DMS 273 (cell line): ENCODE results near the gene SNX32.
"Not testable (repeated sequence)": the region's sequence is repeated elsewhere in the genome, so short reads cannot be mapped to it uniquely, and the experiment has no call there.

Experiments used
- DNase-seq: peaks from one replicate; lab custom pipeline; 2025; ENCODE audit not compliant: unreplicated experiment; lab: John Stamatoyannopoulos, UW

The SNX32 gene

DNA sequence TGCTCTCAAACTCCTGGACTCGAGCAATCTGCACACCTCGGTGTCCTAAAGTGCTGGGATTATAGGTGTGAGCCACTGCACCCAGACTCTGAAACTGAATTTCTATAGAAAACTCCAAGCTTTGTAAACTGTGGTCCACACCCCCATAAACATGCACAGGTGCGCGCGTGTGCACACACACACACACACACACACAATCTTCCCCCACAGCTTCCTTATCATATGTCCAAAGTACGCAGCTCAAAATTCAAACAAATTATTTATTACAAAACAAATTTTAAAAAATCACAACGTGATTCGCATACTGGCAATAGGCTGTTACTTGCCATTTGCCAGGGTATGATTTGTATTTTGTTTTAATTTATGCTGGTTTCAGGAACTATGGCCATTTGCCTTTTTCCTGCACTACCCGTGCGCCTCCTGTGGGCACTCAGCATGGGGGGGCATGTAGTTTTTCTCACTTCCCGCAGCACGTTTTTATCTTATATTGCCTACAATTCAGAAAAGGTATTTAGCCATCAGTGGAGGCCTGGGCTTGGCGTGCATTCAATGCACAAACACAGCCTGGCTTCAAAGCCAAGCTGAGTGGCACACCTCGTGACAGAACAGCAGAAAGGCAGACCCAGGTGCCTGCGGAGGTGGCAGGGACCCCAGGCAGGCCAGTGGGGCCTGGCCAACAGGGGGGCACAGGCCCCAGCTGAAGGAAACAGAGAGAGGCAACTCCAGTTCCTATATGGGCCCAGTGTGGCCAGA, 10.8 kb upstream of the SNX32 start:
- DNase-seq, result no peak

DNA sequence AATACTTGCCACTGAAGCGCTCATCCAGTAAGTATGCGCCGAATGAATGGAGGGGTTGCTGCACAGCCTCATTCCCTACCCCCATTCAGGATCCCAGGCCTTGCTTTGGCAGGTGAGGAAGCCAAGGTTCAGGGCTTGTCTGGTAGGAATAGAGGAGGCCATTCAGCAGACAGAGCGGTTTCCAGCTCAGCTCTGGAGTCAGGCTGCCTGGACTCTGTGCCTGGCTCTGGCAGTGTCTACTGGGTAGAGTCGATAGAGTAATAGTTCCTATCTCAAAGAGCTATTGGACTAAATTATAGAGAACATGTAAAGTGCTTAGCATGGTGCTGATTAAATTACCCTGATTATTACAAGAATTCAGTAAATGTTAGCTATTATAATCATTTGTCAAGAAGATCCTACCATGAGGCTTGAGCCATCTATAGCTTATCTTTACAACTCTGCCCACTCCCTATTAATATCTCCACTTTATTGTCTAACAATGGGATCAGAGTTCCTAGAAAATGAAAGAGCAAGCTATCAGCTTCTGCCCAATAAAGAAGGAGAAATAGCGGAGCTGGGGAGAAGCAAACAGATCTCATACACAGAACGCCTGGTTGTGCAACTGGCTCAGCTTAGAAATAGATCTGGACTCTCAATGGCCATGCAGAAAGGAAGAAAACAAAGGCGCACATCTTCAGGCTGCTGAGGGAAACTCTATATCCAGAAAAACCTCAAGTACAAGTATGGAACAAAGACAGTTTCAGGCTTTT, 6.6 kb upstream of the SNX32 start:
- no peak for DNase-seq

DNA sequence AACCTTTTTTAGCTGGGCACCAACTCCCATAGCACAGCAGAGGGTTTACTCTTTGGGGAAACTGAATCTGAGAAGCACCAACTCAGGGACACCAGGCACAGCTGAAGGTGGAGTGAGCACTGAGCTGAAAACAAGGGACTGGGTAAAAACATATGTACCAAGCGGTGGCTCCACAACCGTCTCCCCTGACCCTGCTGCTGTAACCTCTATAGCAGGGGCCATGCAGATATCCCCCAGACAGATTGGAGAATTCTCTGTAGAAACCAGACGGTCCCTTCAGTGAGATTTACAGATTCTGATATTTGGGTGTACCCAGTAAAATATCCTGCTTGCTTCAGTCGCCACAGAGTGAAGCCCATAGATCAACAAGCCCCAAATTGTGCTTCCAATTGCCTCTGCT, 4.3 kb upstream of the SNX32 start:
- no peak for DNase-seq

DNA sequence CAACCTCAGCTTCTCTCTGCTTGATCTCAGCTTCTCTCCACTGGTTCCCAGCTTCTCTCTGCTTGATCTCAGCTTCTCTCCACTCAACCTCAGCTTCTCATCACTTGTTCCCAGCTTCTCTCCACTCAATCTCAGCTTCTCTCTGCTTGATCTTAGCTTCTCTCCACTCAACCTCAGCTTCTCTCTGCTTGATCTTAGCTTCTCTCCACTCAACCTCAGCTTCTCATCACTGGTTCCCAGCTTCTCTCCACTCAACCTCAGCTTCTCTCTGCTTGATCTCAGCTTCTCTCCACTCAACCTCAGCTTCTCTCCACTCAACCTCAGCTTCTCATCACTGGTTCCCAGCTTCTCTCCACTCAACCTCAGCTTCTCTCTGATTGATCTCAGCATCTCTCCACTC, 1.5 kb upstream of the SNX32 start:
- not testable (repeated sequence) for DNase-seq

DNA sequence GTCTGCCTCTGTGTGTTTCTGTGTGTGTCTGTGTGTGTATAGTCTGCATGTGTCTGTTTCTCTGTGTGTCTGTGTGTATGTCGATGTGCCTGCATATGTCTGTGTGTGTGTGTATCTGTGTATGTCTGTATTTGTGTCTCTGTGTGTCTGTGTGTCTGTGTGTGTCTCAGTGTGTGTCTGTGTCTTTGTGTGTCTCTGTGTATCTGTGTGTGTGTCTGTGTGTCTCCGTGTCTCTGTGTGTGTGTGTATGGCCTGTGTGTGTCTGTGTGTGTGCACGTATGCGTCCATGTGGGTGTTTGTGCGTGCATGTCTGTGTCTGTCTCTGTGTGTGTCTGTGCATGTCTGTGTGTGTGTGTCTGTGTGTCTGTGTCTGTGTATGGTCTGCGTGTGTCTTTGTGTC, 439 bp downstream of the SNX32 start:
- no peak for DNase-seq

DNA sequence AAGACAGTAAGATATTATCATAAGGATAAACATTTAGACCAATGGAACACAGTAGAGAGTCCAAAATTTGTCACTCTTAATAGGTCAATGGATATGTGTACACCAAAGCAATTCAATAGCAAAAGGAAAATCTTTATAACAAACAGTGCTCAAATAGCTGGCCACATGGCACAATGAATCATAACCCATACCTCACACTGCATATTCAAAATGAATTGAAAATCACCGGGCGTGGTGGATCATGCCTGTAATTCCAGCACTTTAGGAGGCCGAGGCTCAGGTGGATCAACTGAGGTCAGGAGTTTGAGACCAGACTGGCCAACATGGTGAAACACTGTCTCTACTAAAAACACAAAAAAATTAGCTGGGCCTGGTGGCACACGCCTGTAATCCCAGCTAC, 8.4 kb downstream of the SNX32 start:
- no peak for DNase-seq

DNA sequence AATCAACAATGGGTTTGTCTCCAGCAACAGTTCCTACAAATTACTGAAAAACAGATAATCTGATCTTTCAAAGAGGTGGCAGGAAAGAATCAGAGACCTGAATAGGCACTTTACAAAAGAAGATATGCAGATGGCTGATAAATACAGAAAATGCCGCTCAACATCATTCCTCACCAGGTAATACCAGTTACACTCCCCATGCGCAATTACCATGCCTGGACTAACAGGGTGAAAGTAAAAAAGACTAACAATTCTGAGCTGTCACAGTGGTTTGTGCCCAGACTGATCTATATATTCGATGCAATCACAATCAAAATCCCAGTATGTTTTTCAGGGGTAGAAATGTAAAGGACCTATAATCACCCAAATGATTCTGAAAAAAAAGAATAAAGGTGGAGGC, 10.0 kb downstream of the SNX32 start:
- no peak for DNase-seq

DNA sequence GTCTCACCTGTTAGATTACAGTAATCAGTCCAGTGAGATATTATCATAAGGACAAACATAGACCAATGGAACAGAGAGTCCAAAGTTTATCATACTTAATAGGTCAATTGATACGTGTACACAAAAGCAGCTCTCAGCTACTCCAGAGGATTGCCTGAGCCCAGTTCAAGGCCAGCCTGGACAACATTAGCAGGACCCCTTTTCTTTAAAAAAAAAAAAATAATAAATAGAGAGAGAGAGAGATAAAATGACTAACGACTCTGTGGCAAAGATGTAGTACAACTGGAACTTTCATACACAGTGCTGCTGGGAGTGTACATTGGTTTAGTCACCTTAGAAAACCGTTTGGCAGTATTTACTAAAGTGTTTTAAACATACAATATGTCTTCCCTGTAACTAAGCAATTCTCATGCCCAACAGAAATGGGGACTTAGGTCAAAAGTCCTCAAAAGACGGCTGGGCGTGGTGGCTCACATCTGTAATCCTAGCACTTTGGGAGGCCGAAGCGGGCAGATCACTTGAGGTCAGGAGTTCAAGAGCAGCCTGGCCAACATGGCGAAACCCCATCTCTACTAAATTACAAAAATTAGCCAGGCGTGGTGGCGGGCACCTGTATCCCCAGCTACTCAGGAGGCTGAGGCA, 10.6 kb downstream of the SNX32 start:
- no peak for DNase-seq

DNA sequence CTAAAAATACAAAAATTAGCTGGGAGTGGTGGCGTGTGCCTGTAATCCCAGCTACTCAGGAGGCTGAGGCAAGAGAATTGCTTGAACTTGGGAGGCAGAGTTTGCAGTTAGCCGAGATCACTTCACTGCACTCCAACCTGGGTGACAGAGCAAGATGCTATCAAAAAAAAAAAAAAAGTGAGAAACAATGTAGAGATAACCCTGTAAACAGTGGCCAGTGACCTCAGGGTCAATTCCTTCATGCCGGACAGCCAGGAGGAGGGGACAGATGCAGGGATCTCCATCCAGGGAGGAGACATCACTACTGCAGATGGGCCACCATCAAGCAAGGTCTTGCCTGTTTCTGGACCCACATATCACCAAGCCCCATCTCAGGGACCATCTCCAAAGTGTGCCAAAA, 14.0 kb downstream of the SNX32 start:
- DNase-seq, result no peak

DNA sequence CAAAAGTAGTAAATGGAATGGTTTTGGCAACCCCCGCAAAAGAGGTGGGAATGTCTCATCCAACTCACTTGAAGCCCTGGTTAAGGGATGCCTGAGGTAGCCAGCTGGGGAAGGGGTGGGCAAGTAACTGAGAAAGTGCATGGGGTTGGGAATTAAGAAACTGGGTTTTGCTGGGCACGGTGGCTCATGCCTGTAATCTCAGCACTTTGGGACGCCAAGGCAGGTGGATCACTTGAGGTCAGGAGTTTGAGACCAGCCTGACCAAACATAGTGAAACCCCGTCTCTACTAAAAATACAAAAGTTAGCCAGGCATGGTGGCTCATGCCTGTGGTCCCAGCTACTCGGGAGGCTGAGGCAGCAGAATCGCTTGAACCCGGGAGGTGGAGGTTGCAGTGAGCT, 14.9 kb downstream of the SNX32 start:
- not testable (repeated sequence) for DNase-seq

DNA sequence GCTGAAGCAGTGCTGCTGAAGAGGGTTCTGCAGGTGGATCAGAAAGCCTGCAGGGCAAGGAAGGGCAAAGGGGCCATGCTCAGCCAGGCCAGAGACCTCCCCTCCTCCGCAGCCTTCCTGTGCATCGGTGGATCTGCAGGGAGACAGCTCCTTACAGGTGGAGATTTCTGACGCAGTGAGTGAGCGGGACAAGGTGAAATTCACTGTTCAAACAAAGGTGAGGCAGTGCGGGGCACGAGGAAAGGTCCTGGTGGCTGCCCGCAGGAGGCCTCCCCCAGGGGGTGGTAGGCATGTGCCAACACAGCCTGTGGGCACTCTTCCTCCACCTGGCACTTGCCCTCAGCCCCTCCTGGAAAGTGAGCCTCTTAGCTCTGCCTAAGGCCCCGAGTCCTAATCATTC, 15.6 kb downstream of the SNX32 start:
- DNase-seq, result no peak

DNA sequence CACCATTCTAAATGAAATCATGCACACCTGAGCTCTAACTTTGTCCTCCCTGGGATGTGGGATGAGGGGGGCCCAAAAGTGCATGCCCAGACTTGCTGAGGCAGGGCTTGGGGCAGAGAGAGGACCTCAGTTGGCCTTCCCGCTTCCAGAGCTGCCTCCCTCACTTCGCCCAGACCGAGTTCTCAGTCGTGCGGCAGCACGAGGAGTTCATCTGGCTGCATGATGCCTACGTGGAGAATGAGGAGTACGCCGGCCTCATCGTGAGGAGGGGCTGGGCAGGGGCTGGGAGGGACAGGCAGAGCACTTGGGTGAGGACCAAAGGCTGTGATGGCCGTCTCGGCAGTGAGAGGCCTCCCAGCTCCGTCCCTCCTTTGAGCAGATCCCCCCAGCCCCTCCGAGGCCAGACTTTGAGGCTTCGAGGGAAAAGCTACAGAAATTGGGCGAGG, 16.0 kb downstream of the SNX32 start:
- DNase-seq, result no peak

DNA sequence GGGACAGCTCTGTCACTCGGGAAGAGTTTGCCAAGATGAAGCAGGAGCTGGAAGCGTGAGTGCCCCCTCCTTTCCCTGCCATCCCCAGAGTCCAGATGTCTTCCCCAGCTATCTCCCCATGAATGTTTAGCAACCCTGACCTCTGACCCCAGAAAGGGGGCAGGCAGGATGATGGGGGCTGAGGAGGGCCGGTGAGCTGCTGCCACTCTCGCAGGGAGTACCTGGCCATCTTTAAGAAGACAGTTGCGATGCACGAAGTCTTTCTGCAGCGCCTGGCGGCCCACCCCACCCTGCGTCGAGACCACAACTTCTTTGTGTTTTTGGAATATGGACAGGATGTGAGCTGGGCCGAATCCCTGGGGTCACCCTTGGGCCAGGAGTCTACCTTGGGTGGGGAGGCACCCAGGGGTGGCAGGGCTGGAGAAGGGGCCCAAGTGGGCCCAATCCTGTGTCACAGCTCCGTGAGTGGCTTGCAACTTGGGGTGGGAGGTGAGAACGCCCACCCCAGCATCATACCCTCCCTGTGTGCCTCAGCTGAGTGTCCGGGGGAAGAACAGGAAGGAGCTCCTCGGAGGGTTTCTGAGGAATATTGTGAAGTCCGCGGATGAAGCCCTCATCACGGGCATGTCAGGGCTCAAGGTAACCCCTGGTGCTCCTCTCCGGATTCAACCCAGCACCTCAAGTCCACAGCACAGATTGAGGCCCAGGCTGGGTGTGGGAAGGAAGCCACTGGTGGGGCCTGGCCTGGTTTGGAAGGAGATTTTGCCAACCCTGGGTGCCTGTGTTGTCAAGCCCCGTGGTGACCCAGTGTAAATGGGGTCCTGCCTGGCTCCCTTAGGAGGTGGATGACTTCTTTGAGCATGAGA, 16.7 kb downstream of the SNX32 start:
- DNase-seq, result peak; percentile 33

DNA sequence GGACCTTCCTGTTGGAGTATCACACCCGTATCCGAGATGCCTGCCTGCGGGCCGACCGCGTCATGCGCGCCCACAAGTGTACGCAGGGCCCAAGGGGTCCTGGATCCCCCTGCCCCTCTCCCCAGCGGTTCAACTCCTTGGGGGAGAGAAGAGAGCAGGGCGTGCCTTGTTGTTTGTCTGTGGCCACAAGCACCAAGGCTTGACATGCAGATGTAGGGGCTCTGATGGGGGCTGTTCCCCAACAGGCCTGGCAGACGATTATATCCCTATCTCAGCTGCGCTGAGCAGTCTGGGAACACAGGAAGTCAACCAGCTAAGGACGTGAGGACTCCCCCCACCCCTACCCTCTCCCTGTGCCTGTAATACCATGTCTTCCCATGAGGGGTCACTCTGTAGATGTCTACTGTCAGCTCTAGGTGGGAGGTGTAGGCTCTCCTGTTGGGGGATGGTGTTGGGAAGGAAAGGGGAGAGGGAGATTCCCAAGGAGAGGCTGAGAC, 17.4 kb downstream of the SNX32 start:
- DNase-seq, result peak; percentile 58

DNA sequence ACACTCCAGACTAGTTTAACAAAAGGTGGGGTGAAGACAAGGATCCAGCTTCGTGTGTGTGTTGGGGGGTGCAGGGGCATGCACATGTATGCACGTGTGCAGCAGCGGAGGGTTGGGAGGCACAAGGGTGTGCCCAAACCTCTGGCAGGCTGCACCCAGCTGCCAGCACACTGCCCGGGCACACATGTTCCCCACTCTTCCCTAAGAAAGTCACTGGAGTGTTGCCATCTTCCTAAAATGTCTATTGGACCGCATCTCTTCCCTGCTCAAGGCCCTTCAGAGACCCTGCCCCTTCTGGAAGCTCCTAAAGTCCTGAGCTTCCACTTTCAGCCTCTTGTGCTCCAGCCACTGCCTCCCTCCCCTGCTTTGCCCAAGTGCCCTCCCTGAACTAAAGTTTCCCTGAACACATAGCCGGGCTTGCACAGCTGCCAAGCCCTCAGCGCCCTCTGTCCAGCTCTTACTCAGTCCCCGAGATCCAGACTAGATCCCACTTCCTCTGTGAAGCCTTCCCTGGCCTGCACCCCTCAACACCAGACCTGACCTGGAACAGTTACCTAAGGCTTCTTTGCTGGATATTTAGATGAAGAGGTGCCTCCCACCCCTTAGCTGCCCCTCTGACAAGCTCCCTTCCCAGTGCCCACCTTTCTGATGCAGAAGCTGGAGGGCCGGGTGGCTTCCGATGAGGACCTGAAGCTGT, 18.2 kb downstream of the SNX32 start:
- DNase-seq, result no peak

DNA sequence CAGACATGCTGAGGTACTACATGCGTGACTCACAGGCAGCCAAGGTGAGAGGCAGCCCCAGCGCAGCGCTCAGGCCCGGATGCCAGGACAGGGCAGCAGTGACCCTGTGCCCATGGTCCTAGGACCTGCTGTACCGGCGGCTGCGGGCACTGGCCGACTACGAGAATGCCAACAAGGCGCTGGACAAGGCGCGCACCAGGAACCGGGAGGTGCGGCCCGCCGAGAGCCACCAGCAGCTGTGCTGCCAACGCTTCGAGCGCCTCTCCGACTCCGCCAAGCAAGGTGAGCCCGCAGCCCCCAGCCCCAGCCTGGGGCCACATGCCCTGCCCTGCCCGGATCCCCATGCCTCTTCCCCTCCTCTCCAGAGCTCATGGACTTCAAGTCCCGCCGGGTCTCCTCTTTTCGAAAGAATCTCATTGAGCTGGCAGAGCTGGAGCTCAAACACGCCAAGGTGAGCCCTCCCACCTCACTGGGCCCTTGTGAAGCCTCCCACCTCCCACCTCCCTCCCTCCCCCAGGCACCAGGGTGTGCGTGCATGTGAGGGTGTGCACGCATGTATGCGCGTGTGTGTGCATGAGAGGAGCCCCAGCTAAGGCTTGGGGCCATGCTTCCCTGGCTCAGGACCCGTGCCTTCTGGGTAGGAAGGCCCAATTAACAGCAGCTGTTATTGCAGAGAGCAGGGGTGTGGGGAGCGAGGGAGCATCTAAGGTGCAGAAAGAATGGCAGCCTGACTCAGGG, 18.9 kb downstream of the SNX32 start:
- DNase-seq, result peak; percentile 42

DNA sequence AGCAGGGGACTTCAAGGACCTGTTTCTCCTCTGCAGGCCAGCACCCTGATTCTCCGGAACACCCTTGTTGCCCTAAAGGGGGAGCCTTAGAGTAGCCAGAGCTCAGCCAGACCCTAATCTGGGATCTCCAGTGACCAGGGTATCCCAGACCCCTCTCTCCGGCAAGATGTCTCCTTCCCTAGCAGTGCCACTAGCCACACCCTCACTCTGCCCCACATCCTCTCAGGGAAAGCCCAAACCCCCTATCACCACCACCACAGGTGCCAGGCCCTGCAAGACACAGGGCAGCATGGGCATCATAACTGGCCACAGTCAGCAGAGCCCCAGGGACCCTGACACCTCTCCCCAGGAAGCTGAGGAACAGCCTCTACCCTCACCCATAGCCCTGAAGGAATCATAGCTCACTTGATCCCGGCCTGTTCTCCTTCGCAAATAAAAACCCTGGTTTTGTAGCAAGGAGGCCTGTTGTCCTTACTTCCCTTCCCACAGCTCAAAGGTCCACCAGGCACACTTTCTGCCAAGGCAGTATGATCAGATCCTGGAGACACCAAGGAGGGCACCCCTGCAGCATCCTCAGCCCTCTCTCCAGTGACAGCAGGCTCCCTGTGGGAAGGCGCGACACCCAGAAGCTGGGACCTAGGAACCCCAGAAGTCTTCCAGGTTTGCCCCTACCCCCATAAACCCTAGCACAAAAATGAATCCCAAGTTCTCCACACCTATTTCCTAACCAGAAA, 19.6 kb downstream of the SNX32 start:
- peak; percentile 42 for DNase-seq

DNA sequence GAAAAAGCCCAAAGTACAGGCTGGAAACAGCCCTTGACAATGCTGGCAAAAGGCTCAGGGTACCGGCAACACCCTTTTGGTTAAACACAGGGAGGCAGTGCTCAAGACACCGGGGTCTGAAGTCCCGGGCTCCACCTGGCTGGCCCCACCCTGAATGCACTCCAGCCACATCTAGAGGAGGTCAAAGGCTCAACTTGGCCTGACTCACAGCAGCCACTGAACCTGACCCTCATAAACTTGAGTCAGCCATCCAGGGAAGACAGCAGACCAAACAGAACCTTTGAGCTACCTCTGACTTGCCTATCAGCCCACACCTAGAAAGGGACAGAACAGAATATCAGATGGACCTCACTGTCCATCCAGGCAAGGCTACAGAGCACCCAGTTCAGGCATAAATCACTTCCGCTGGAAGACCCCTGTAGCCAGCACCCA, 20.4 kb downstream of the SNX32 start:
- DNase-seq, result no peak
